ENCODE data around the gene ZBTB7C.
"Not testable (repeated sequence)": the region's sequence is repeated elsewhere in the genome, so short reads cannot be mapped to it uniquely, and the experiment has no call there.

Gene ZBTB7C

GRCh38 chr18:48436907-48437306, 27.7 kb upstream of the ZBTB7C start:
- Histone ChIP-seq H3K36me3 (ENCODE audit: insufficient read depth, low read length) (no peaks in the 10 kb centered on the region), H3K4me1 (ENCODE audit: insufficient read depth, low read length, poor library complexity, severe bottlenecking) (no peaks in the 10 kb centered on the region), H4K20me1 (ENCODE audit: insufficient read depth, low read length, poor library complexity, severe bottlenecking) (no peaks in the 10 kb centered on the region), H3K79me2 (ENCODE audit: insufficient read depth, low read length) (no peaks in the 10 kb centered on the region), H3K4me3 (ENCODE audit: low read length, poor library complexity, severe bottlenecking) (no peak overlapping the region), H3F3A (ENCODE audit: low read depth) (no peaks in the 10 kb centered on the region), H3K9ac (ENCODE audit: low read depth, low read length, poor library complexity, severe bottlenecking) (no peak overlapping the region), H2AFZ (ENCODE audit: low read length) (no peak overlapping the region), H3K27me3 (ENCODE audit: insufficient read depth, low read length, poor library complexity, severe bottlenecking) (peaks cover 16% of the 10 kb centered on the region), H3K9me2 (replicated peaks; ENCODE audit: low read depth, low read length) (no peaks in the 10 kb centered on the region), H3K4me2 (ENCODE audit: low read depth, low read length, poor library complexity, severe bottlenecking) (no peak overlapping the region), H3K9me3 (ENCODE audit: insufficient read depth, low read depth, low read length) (no peaks in the 10 kb centered on the region)
- TF ChIP-seq EZH2phosphoT487 (IDR thresholded peaks at IDR 0.05; ENCODE audit: borderline replicate concordance) (no peak), CTCF (conservative IDR thresholded peaks at IDR 0.05; ENCODE audit: low read length) (no peak)

- not testable (repeated sequence) for H3K9me2 ChIP-seq (replicated peaks; ENCODE audit: low read depth, low read length); H3K9ac ChIP-seq (ENCODE audit: low read depth, low read length, poor library complexity, severe bottlenecking); H3K4me3 ChIP-seq (ENCODE audit: low read length, poor library complexity, severe bottlenecking); H3F3A ChIP-seq (ENCODE audit: low read depth); H3K79me2 ChIP-seq (ENCODE audit: insufficient read depth, low read length); H3K27me3 ChIP-seq (ENCODE audit: insufficient read depth, low read length, poor library complexity, severe bottlenecking); H4K20me1 ChIP-seq (ENCODE audit: insufficient read depth, low read length, poor library complexity, severe bottlenecking); H3K9me3 ChIP-seq (ENCODE audit: insufficient read depth, low read depth, low read length); H2AFZ ChIP-seq (ENCODE audit: low read length); H3K4me1 ChIP-seq (ENCODE audit: insufficient read depth, low read length, poor library complexity, severe bottlenecking); H3K4me2 ChIP-seq (ENCODE audit: low read depth, low read length, poor library complexity, severe bottlenecking); H3K36me3 ChIP-seq (ENCODE audit: insufficient read depth, low read length)
Observed at GRCh38 chr18:48434382-48434781, 25.2 kb upstream of the ZBTB7C start.

DNA sequence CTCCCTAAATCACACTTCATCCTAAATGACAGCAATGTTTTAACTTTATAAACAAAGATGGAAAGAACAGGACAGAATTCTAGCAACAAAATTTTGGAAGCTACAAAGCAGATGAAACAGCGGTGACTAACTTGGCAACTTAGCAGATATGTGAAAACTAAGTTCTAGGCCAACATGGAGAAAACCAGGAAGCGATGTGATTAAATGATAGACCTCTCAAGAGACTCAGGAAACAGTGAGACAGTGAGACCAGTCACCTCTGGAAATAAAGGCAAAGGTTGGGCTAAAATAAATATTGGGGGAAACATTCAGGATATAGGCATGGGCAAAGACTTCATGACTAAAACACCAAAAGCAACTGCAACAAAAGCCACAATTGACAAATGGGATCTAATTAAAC, 24.4 kb upstream of the ZBTB7C start:
- Histone ChIP-seq H3K4me2 (ENCODE audit: low read depth, low read length, poor library complexity, severe bottlenecking) (no peak overlapping the region), H3K9me3 (ENCODE audit: insufficient read depth, low read depth, low read length) (no peaks in the 10 kb centered on the region), H3K4me3 (ENCODE audit: low read length, poor library complexity, severe bottlenecking) (no peak overlapping the region), H3K79me2 (ENCODE audit: insufficient read depth, low read length) (no peaks in the 10 kb centered on the region), H3K9me2 (replicated peaks; ENCODE audit: low read depth, low read length) (no peaks in the 10 kb centered on the region), H3F3A (ENCODE audit: low read depth) (no peaks in the 10 kb centered on the region), H4K20me1 (ENCODE audit: insufficient read depth, low read length, poor library complexity, severe bottlenecking) (no peaks in the 10 kb centered on the region), H3K27me3 (ENCODE audit: insufficient read depth, low read length, poor library complexity, severe bottlenecking) (peaks cover 7% of the 10 kb centered on the region), H3K36me3 (ENCODE audit: insufficient read depth, low read length) (no peaks in the 10 kb centered on the region), H3K4me1 (ENCODE audit: insufficient read depth, low read length, poor library complexity, severe bottlenecking) (no peaks in the 10 kb centered on the region), H2AFZ (ENCODE audit: low read length) (no peak overlapping the region), H3K9ac (ENCODE audit: low read depth, low read length, poor library complexity, severe bottlenecking) (no peak overlapping the region)
- TF ChIP-seq EZH2phosphoT487 (IDR thresholded peaks at IDR 0.05; ENCODE audit: borderline replicate concordance), result no peak
- no peak for TF ChIP-seq CTCF (conservative IDR thresholded peaks at IDR 0.05; ENCODE audit: low read length)

DNA sequence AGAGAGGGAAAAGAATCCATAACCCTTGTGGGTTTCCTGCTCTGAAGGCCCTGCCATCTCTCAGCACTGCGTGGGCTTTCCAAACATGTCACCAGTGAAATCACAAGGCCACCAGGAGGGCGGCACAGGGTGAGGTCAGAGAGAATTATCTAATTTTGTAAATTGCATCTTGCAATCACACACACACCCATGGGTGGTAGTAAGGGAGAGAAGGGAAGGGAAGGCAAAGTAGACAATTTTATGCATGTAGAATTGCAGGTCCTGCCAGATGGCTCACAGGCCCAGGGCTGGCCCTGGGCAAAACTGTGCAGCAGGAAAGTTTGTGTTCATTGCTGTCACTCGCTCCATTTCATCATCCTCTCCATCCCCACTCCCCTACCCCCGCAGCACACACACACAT, 21.0 kb upstream of the ZBTB7C start:
- no peaks in the 10 kb centered on the region for H3K4me1 ChIP-seq (ENCODE audit: insufficient read depth, low read length, poor library complexity, severe bottlenecking)
- TF ChIP-seq EZH2phosphoT487 (IDR thresholded peaks at IDR 0.05; ENCODE audit: borderline replicate concordance) (no peak), CTCF (conservative IDR thresholded peaks at IDR 0.05; ENCODE audit: low read length) (no peak)
- H3K4me2 ChIP-seq (ENCODE audit: low read depth, low read length, poor library complexity, severe bottlenecking), result no peak overlapping the region
- no peak overlapping the region for H3K9ac ChIP-seq (ENCODE audit: low read depth, low read length, poor library complexity, severe bottlenecking)
- H3K4me3 ChIP-seq (ENCODE audit: low read length, poor library complexity, severe bottlenecking), result no peak overlapping the region
- peaks cover 2% of the 10 kb centered on the region for H3K27me3 ChIP-seq (ENCODE audit: insufficient read depth, low read length, poor library complexity, severe bottlenecking)
- no peaks in the 10 kb centered on the region for H3K9me2 ChIP-seq (replicated peaks; ENCODE audit: low read depth, low read length)
- H4K20me1 ChIP-seq (ENCODE audit: insufficient read depth, low read length, poor library complexity, severe bottlenecking), result no peaks in the 10 kb centered on the region
- H2AFZ ChIP-seq (ENCODE audit: low read length), result no peak overlapping the region
- no peaks in the 10 kb centered on the region for H3K9me3 ChIP-seq (ENCODE audit: insufficient read depth, low read depth, low read length)
- no peaks in the 10 kb centered on the region for H3K36me3 ChIP-seq (ENCODE audit: insufficient read depth, low read length)
- H3K79me2 ChIP-seq (ENCODE audit: insufficient read depth, low read length), result no peaks in the 10 kb centered on the region
- no peaks in the 10 kb centered on the region for H3F3A ChIP-seq (ENCODE audit: low read depth)

All from Loucy (cell line).